Esophagus squamous epithelium (tissue), 5 donors: ENCODE results near the gene STX5. TPM values are rescaled to one million over a fixed set of nuclear protein-coding genes. Genes with fewer than 3 reads are reported as not detected.

Source experiments
- DNase-seq: peaks from one replicate; lab custom pipeline; 2025; lab: John Stamatoyannopoulos, UW
- H3K27ac ChIP-seq, 4 donors: fragments of 200-600 bp; sonication (generic); one replicate each; pipeline ENCODE4 v1.5.1; 2016 to 2019; ENCODE audit warnings: mild to moderate bottlenecking in 1 of 4
- H3K27me3 ChIP-seq, 4 donors: fragments of 200-600 bp; sonication (generic); 1 replicate in 3 of 4; 2 replicates in 1 of 4; pipeline versions ENCODE4 v1.5.1 to v1.6.0; 2017 to 2021; ENCODE audit warnings: antibody characterized with exemption in 1 of 4
- H3K36me3 ChIP-seq, 3 donors: fragments of 200-600 bp; sonication (generic); one replicate each; pipeline ENCODE4 v1.5.1; 2016 to 2019
- H3K4me1 ChIP-seq, 3 donors: fragments of 200-600 bp; sonication (generic); one replicate each; pipeline ENCODE4 v1.5.1; 2017 to 2019
- H3K4me3 ChIP-seq, 4 donors: fragments of 200-600 bp; sonication (generic); 1 replicate in 3 of 4; 2 replicates in 1 of 4; pipeline ENCODE4 v1.5.1; 2016 to 2019; ENCODE audit warnings: mild to moderate bottlenecking in 2 of 4, moderate library complexity in 1 of 4
- H3K9me3 ChIP-seq, 3 donors: fragments of 200-600 bp; sonication (generic); one replicate each; pipeline ENCODE4 v1.5.1; 2016 to 2019
- CTCF ChIP-seq, 6 experiments: fragments of 450-650 bp in 4 of 6; fragments of 200-600 bp in 2 of 6; sonication (generic) in 2 of 6; IDR thresholded peaks; one replicate each; pipeline ENCODE4 v1.5.1; 2016 to 2019; ENCODE audit warnings: antibody characterized with exemption in 6 of 6, mild to moderate bottlenecking in 4 of 6, moderate library complexity in 4 of 6
- POLR2A ChIP-seq, 4 donors: fragments of 450-650 bp; IDR thresholded peaks; one replicate each; pipeline ENCODE4 v1.6.1; 2017; ENCODE audit warnings: antibody characterized with exemption in 4 of 4, mild to moderate bottlenecking in 4 of 4, moderate library complexity in 3 of 4
- WGBS, 2 donors: methylation state at CpG; one replicate each; pipeline ENCODE4 v1.1.5; 2018; 5-methylcytosine and 5-hydroxymethylcytosine counted together
- intact Hi-C: fragments of 100-400 bp; cut with DNase I; formaldehyde crosslinking; loops from one replicate; pipeline ENCODE4 v1.15.0; 2022
- total RNA-seq, 4 donors: library from RNA; depleted of rRNA; stranded (reverse); fragments of >200 nt; gene quantifications; one replicate each; pipeline ENCODE4 v1.1.0, GENCODE V29; 2016
- donor health status: DM: yes; HTN: yes; CAD: no.

STX5 gene
- total RNA-seq, 4 donors from 2014 or later: 23.0 to 34.7 (median 24.2) TPM

DNA sequence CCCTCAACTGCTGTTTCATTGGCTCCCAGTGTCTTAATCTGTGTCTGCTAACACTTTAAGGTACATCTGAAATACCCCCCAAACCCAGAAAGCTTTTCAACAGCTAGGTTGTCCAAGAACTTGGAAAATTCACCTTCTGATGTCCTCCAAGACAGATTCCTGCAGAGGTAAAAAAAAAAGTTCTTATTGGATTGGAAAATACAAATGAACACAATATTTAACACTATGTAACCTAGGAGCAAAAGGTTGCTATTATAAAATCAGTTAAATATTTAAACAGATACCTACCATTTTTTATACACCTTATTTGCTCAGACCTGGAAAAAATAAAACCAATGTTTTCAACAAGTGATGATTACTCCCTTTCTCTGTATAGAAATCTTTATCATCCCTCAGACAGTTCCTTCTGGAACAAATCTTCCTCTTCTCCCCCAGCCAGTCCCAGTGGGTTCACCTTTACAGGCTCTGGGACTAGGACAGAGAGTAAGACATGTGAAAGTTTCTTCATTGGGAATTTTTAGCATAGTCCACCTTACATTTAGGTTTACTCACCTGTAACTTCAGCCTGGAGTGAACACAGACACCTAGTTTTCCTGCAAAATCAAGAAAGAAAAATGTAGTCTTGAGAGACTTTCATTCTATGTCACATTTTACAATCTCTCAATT is 20.8 kb upstream of the STX5 start:
- Histone ChIP-seq H3K4me1 (peaks cover 24 to 57% (median 29%) of the 10 kb centered on the region in 3 donors), H3K27ac (no peak overlapping the region), H3K9me3 (no peaks in the 10 kb centered on the region), H3K36me3 (peaks cover 13 to 33% (median 19%) of the 10 kb centered on the region in 3 donors), H3K4me3 (peak overlapping the region in 1 of 4 donors; percentile 75), H3K27me3 (no peaks in the 10 kb centered on the region)
- intact Hi-C loops: no loop called here
- no peak for TF ChIP-seq CTCF (IDR thresholded peaks at IDR 0.05)
- TF ChIP-seq POLR2A (IDR thresholded peaks at IDR 0.05): no peak
- DNase-seq: no peak

DNA sequence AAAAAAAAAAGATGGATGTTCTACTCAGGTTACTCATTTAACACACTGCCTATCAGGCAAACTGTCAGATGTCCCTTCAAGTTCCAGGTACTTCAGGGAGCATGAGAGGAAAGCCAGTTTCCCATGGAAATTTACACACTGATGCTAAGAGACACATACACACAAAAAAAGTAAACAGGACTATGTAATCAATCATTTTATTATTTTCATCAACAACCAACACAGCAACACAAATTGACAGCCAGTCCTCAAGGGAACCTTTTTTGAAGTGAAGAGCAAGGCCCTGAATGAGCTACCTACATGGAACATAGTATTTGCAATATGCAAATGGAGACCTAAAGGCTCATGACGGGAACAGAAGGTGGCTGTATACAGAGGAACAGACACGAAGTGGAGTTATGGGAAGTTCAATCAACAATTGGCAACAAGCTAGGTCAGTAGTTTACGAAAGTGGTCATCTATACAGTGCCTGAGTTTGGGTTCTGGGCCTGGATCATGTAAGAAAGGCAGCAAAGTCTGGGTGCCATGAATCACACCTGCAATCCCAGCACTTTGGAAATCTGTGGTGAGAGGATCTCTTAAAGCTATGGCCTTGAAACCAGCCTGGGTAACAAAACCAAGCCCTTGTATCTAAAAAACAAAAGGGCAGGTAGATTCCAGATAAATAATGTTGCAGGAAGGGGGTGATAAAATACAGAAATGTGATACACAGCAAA is 20.1 kb upstream of the STX5 start:
- H3K27ac ChIP-seq: no peak overlapping the region
- H3K36me3 ChIP-seq: peaks cover 13 to 33% (median 19%) of the 10 kb centered on the region in 3 donors
- intact Hi-C loops: no loop called here
- H3K27me3 ChIP-seq: no peaks in the 10 kb centered on the region
- WGBS, 2 donors: 24 to 39% methylated on average over 3 of the region's 3 CpGs
- no peak overlapping the region for H3K4me3 ChIP-seq
- TF ChIP-seq POLR2A (IDR thresholded peaks at IDR 0.05) (no peak), CTCF (IDR thresholded peaks at IDR 0.05) (no peak)
- H3K4me1 ChIP-seq: peaks cover 21 to 50% (median 26%) of the 10 kb centered on the region in 3 donors
- no peaks in the 10 kb centered on the region for H3K9me3 ChIP-seq
- no peak for DNase-seq

DNA sequence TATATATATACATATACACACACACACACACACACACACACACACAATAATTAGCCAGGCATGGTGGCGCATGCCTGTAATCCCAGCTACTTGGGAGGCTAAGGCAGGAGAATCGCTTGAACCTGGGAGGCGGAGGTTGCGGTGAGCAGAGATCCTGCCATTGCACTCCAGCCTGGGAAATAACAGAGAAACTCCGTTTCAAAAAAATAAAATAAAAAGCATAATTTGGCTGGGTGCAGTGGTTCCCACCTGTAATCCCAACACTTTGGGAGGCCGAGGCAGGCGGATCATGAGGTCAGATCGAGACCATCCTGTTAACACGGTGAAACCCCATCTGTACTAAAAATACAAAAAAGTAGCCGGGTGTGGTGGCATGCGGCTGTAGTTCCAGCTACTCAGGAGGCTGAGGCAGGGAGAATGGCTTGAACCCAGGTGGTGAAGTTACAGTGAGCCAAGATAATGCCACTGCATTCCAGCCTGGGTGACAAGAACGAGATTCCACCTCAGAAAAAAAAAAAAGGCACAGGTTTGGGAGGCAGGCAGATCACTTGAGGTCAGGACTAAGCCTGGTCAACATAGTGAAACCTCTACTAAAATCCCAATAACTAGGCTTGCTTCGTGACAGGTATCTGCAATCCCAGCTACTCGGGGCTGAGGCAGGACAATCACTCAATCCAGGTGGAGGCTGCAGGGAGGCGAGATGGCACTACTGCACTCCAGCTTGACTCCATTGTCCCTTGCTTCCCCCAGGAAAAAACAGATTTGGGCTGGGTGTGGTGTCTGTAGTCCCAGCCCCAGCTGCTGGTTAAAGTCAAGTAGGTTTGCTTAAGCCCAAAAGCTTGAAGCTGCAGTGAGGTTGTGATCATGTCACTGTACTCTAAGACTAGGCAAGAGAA is 19.3 kb upstream of the STX5 start:
- Histone ChIP-seq H3K36me3 (peaks cover 13 to 33% (median 19%) of the 10 kb centered on the region in 3 donors), H3K27me3 (no peaks in the 10 kb centered on the region), H3K9me3 (no peaks in the 10 kb centered on the region), H3K27ac (no peak overlapping the region), H3K4me3 (no peak overlapping the region), H3K4me1 (peaks cover 19 to 42% (median 20%) of the 10 kb centered on the region in 3 donors)
- DNase-seq: no peak
- 35 to 50% methylated on average over 14 of the region's 15 CpGs for WGBS, 2 donors
- intact Hi-C loops: no loop called here
- TF ChIP-seq CTCF (IDR thresholded peaks at IDR 0.05): no peak
- no peak for TF ChIP-seq POLR2A (IDR thresholded peaks at IDR 0.05)

DNA sequence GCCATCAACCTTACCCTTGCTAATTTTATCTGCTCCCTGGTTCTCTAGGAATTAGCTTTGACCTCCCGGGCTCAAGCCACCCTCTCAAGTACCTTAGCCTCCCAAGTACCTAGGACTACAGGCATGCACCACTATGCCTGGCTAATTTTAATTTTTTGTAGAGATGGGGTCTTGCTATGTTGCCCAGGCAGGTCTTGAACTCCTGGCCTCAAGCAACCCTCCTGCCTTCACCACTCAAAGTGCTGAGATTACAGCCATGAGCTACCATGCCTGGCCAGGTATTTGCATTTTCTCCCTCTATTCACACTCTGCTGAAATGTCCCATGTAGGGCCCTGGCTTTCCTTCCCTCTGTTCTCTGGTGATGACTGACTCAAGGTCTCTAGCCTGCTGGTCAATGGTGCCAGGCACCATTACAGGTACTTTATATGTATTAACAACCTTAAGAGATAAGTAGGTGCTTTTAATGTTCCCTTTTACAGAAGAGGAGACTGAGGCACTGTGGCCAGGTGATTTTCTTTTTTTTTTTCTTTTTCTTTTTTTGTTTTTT is 16.0 kb upstream of the STX5 start:
- peaks cover 1 to 24% (median 2%) of the 10 kb centered on the region in 3 donors for H3K4me1 ChIP-seq
- H3K4me3 ChIP-seq: no peak overlapping the region
- intact Hi-C loops: no loop called here
- TF ChIP-seq CTCF (IDR thresholded peaks at IDR 0.05) (no peak), POLR2A (IDR thresholded peaks at IDR 0.05) (no peak)
- H3K27ac ChIP-seq: no peak overlapping the region
- peaks cover 6 to 19% (median 9%) of the 10 kb centered on the region in 3 donors for H3K36me3 ChIP-seq
- 90 to 94% methylated on average over 1 of the region's 1 CpG for WGBS, 2 donors
- H3K27me3 ChIP-seq: no peaks in the 10 kb centered on the region
- DNase-seq: no peak
- no peaks in the 10 kb centered on the region for H3K9me3 ChIP-seq
